DMS114 treated with DMSO at 0.1 percent for 48 hours (cell line): Measurements from ENCODE around the gene DPYSL5.
A peak's percentile ranks its signal among the peaks of the same experiment; 100 is the strongest.

Experiments used
- DNase-seq: peaks from one replicate; lab custom pipeline; 2025; ENCODE audit not compliant: unreplicated experiment; lab: John Stamatoyannopoulos, UW

The DPYSL5 gene

DNA sequence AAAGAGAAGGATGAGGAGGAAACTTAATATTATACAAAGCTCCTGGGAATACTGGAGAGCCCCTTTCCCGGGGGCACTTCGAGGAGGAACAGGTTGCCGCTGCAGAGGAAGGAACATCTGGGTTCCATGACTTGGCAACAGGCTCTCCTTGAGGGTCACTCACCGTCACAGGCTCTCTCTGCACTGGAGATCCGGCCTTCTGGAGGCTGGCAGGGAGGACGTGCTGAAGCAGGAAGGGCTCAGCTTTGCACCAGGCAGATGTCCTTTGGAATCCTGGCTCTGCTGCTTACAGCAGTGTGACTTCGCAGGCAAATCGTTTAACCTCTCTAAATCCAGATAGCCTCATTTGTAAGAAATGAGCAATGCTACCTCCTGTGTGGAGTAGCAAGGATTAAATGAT is 2.9 kb upstream of the DPYSL5 start:
- DNase-seq, result no peak

DNA sequence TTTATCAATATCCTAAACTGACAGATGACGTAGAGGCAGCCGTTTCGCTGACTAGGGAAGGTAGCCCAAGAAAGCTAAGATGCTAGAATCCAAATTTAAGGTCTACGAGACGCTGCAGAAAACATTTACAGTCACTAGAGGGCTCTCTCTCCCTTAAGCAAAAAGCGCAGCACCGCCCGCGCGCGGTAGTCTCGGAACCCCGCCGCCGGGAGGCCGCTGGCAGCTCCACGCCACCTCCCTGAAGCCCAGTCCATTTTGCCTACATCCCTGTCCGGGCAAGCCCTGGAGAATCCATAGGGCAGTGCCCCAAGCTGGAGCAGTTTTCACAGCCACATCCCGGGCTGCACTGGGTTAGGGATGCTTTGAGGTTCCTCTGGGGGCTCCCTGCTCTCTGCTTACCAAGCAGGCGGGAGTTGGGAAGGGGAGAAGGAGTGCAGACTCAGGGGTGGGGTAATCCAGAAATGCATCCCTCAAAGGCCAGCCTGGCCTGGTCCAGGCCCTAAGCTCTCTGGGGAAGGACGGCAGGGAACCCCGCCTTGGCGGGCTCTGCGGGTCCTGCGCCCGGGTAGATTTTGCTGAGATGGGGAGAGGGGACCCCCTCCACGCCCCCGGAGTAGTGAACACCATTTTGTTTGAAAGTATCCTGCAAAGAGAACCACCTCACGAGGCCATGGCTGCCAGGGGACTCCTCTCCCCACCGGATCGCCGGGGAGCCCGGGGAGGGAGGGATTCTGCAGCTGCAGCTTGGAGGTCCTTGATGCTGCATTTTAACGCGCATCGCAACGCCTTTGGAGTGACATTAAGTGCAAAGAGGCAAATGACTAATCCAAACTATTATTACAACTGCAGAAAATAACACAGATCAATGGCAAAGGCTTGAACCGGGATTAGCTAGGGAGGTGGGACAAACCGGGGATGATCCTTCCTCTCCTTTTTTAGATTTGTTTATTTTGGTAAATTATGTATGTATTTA is 1.3 kb upstream of the DPYSL5 start:
- DNase-seq, result peak; percentile 85

- DNase-seq, result no peak
Observed at GRCh38 chr2:26847307-26847654, 651 bp upstream of the DPYSL5 start.

GRCh38 chr2:26848336-26849055 is 564 bp downstream of the DPYSL5 start:
- DNase-seq, result no peak

- no peak for DNase-seq
Observed at GRCh38 chr2:26849056-26849999, 1.4 kb downstream of the DPYSL5 start.

GRCh38 chr2:26850000-26850431 is 2.1 kb downstream of the DPYSL5 start:
- DNase-seq, result no peak

DNA sequence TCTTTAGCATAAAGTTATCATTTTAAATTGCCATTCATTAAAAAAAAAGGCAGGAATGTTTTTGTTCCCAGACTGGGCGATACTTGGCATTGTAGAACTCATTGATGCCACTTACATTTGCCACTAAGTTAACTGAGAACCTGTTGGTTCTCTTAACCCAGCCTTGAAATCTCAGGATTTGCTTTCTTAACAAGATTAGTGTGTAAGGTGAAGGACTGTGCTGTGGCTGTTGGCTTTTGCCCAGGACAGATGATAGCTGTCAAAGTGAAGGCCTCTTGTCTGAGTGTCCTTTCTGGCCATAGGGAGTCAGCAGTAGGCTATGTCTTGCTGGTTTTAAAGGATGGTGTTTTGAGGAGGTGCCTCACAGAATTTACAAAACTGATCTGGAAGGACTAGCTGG is 2.6 kb downstream of the DPYSL5 start:
- no peak for DNase-seq

DNA sequence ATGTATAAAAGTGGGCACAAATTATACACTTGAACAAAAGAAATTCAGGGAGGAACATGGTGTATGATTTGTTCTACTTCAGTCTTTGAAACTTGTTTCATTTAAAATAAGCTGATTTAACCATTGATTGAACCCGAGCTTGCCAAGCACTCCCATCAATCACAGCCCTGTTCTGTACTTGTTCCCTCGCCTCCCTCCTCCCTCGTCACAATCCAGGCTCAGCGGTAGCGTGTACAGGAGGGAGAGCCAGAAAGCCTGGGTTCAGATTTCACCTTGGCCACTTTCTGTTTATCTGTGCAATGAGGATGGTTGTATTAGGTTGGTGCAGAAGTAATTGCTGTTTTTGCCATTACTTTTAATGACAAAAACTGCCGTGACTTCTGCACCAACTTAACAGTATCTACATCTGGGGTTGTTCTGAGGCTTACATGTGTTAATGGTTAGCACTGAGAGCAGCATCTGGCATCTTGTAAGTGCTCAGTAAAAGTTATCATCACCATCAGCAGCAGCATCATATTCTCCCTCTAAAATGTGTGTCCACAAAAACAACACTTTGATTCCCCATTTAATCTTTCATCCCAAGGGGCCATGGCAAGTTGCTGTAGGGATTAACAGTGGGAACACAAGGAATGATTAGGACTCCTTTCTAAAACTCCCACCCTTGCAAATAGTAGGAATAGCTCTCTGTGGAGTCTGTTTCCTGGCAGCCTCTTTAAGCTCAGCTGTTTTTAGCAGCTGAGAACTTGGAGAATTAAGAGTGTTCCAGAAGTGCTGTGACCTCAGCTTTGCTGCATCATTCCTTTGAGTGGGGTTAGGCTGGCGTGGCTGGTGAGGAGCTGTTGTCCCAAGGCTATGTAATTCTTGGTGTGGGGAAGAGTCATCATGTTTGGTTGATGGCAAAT is 4.7 kb downstream of the DPYSL5 start:
- DNase-seq, result no peak

DNA sequence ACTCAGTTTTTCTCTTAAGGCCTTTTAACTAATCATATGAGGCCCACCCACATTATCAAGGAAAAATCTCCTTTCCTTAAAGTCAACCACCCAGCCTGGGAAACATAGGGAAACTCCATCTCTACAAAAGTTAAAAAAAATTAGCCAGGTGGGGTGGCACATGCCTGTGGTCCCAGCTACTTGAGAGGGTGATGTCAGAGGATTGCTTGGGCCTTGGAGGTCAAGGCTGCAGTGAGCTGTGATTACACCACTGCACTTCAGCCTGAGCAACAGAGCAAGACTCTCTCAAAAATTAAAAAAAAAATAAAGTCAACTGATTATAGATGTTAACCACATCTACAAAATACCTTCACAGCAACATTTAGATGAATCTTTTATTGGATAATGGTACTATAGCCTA is 5.8 kb downstream of the DPYSL5 start:
- DNase-seq, result no peak

GRCh38 chr2:26854283-26854827 is 6.4 kb downstream of the DPYSL5 start:
- no peak for DNase-seq

DNA sequence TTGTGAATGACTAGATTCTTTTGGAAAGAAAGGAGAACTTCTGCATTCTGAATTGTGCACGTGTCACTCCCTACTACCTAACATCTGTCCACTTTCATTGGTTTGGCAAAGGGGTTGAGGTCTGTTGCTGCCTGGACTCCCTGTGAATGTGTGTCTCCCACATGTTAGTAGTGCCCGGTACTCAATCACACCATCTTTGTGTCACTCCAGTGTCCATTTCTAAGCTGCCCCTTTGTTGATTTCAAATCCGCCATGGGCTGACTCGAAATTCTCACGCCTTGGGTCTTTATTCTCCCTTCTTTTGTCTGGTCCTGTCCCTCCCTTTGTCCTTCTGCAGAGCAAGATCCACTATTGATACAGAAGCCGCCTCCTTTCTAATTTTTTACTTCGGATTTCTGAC is 7.5 kb downstream of the DPYSL5 start:
- DNase-seq, result no peak

DNA sequence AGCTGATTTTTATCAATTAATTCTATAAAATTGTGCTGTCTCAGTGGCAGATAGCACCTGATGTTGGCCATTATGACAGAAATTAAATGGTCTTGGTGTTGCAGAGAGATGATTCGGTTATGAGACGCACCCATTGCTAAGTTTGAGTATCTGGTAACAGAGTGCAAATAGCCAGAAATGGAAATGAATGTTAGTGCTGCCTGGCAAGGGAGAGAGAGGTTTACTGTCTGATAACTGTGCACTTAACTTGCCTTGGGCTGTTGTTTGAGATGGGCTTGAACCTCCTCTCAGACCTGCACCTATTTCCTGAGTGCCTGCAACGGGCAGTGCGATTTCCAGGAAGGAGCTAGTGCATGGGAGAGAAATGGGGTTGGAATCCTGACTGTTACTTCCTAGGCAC is 11.7 kb downstream of the DPYSL5 start:
- DNase-seq, result no peak

DNA sequence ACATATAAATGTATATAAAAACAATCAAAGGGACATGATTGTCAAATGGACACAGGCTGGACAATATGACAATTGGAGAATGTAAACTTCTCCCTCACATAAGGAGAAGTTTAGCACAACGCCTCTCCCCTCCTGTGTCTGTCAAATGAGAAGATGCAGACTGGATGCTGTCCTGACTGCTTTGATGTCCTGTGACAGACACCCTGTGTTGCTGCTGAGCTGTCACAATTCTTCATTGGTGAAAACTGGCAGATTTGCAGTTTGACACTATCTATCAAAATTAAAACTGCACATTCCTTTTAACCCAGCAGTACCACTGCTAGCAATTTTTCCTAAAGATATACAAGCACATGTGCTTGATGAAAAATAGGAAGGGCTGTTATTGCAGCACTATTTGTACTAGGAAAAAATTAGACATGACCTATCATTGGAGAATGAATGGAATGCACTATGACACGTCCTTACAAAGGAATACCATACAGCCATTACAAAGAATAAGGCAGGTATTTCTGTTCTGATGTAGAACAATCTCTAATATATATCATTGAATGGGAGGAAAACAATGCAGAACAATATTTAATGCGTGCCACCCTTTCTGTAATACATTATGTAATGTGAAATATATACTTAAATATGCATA is 12.4 kb downstream of the DPYSL5 start:
- DNase-seq, result no peak

DNA sequence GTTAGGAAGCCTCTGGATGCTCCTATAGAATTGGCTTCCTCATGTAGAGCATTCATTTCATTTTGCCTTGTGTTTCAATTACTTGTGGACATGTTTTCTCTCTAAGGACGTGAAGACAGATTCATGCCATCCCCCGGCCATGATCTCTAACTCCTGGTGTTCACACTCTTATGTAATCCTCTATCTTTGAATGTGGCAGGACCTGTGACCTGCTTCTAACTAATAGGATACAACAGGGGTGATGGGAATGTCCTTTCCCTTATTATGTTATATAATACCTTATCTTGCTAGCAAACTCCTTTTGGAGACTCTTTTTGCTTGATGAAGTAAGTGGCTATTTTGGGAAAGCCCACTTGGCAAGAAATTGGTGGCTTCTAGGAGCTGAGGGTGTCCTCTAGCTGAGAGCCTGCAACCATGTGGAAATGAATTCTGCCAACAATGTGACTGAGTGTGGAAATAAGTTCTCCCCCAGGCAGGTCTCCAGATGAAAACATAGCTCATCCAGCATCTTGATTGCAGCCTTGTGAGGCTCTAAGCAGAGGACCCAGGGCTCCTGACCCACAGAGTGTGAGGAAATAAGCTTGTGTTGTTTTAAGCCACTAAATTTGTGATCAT is 13.8 kb downstream of the DPYSL5 start:
- DNase-seq, result no peak

- DNase-seq, result no peak
Observed at GRCh38 chr2:26864226-26864625, 16.3 kb downstream of the DPYSL5 start.

GRCh38 chr2:26864646-26865045 is 16.7 kb downstream of the DPYSL5 start:
- DNase-seq, result no peak

DNA sequence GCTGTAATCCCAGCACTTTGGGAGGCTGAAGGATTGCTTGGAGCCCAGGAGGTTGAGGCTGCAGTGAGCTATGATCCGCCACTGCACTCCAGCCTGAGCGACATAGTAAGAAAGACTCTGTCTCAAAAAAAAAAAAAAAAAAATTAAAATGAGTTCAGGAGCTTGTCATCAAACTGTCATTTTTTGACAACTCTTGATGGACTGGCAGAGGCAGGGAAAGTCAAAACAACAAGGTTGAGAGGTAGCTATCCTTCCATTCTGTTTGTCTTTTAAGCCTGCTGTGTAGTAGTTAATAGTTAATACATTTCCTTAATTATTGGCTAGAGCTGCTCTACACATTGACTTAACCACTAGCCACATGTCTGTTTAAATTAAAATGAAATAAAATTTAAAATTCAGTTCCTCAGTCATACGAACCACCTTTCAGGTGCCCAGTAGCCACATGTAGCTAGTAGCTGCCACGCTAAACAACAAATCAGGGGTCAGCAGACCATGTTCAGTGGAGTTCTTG is 22.7 kb downstream of the DPYSL5 start:
- DNase-seq, result no peak

DNA sequence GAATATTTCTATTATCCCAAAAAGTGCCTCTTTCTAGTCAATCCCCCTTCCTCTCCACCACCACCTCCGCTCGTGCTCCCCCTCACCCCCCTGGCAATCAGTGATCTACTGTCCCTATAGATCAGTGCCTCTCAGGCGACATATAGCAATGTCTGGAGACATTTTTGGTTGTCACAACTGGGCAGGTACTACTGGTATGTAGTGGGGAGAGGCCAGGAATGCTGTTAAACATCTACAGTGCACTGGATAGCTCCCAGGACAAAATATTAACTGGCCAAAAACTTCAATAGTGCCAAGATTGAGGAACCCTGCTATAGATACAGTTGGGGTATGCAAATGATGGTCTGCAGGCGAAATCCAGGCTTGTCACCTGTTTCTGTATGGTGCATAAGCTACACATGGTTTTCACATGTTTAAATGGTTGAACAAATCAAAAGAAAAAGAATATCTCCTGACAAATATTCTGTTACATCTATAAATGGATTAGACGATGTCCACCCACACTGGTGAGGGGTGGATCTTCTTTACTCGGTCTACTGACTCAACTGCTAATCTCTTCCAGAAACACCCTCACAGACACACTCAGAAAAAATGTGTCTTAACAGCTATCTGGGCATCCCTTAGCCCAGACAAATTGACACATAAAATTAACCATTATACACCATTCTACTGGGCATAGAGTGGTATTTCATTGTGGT is 25.5 kb downstream of the DPYSL5 start:
- DNase-seq, result no peak
